Transverse colon (tissue), 4 donors: Measurements from ENCODE around the gene NUP155.

Source experiments
- CTCF ChIP-seq, 5 experiments: fragments of 200-600 bp in 3 of 5; fragments of 450-650 bp in 2 of 5; sonication (generic) in 3 of 5; IDR thresholded peaks; 1 replicate in 2 of 5; 2 replicates in 3 of 5; pipeline ENCODE4 v1.5.1; 2016 to 2017; ENCODE audit warnings: antibody characterized with exemption in 5 of 5, inconsistent platforms in 3 of 5, mild to moderate bottlenecking in 2 of 5, moderate library complexity in 1 of 5
- POLR2AphosphoS5 ChIP-seq, 3 donors: sonication (generic); formaldehyde crosslinking; IDR thresholded peaks; one replicate each; pipeline ENCODE4 v1.6.1; 2016; ENCODE audit warnings: antibody characterized with exemption in 3 of 3

DNA sequence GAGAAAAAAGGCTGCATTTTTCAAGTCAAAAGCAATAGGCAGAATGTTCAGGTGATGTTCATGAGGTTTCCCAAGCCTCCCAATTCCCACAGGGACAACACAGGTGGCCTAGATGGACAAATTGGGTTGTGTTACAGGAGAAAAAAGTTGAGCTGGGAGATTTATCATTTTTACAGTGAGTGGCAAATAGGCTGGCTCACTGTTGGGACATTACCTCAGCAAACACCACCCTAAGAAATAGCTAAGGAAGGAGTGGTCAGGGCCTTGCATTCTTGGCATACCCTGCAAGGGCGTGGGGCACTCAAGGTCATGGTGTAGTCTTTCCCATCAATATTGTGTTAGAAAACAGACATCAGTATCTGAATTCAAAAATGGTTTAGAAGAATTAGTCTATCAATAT, 98.4 kb downstream of the NUP155 start:
- TF ChIP-seq POLR2AphosphoS5 (IDR thresholded peaks at IDR 0.05) (no peak), CTCF (IDR thresholded peaks at IDR 0.05) (no peak)
